Endothelial cell of umbilical vein (primary cell): ENCODE measurements around the gene SIN3B. TPM values are rescaled to one million over a fixed set of nuclear protein-coding genes. Genes with fewer than 3 reads are reported as not detected.

Experiments
- BruUV-seq: library from RNA; stranded (reverse); fragments of 400-500 nt; replicated peaks from 2 replicates; lab custom pipeline; 2021; lab: Mats Ljungman, UMichigan
- CTCF ChIA-PET: fragments of 300-600, 350-600 bp; sonication (Branson Sonifier 250); formaldehyde crosslinking; loops from one replicate; lab custom pipeline; 2021; ENCODE audit warnings: antibody characterized with exemption, inconsistent platforms; lab: Charles Lee
- POLR2A ChIA-PET: fragments of 300-600, 350-600 bp; sonication (Branson Sonifier 250); formaldehyde crosslinking; loops from one replicate; lab custom pipeline; 2021; ENCODE audit warnings: antibody characterized with exemption, inconsistent platforms; lab: Charles Lee
- DNase-seq: peaks from one replicate; pipeline ENCODE4 v3.0.0-alpha.2; 2011; ENCODE audit warnings: low read depth, low spot score
- FAIRE-seq: peaks from 2 replicates; lab custom pipeline; 2011; peaks lifted over from hg19 to GRCh38; lab: Jason Lieb, UNC
- H2AFZ ChIP-seq: 2 replicates; pipeline ENCODE4 v1.6.0; 2012; ENCODE audit warnings: low read depth, low read length, control low read depth, inconsistent platforms
- H3K27ac ChIP-seq: 2 replicates; pipeline ENCODE4 v1.5.1; 2011; ENCODE audit warnings: low read depth, mild to moderate bottlenecking, control low read depth, low read length, moderate library complexity; ENCODE audit not compliant: insufficient read depth
- H3K27me3 ChIP-seq, 2 experiments: 2 replicates each; pipeline versions ENCODE4 v1.6.0 to v1.6.1; 2011; ENCODE audit warnings: low read length in 2 of 2, mixed read lengths in 1 of 2; ENCODE audit not compliant: control insufficient read depth in 2 of 2, insufficient read depth in 2 of 2
- H3K36me3 ChIP-seq, 2 experiments: 2 replicates in 1 of 2; 3 replicates in 1 of 2; pipeline ENCODE4 v1.5.1; 2011; ENCODE audit warnings: low read length in 2 of 2, mild to moderate bottlenecking in 1 of 2, moderate library complexity in 1 of 2; ENCODE audit not compliant: control insufficient read depth in 2 of 2, insufficient read depth in 2 of 2; ENCODE audit errors: extremely low read depth in 1 of 2
- H3K4me1 ChIP-seq: 3 replicates; pipeline ENCODE4 v1.5.1; 2011; ENCODE audit warnings: mild to moderate bottlenecking, low read length; ENCODE audit not compliant: control insufficient read depth, insufficient read depth; ENCODE audit errors: extremely low read depth
- H3K4me2 ChIP-seq: 2 replicates; pipeline ENCODE4 v1.6.1; 2011; ENCODE audit warnings: low read length, control low read depth, mixed read lengths; ENCODE audit not compliant: insufficient read depth
- H3K4me3 ChIP-seq, 3 experiments: fragments of 200-600 bp in 1 of 3; sonication (generic), shearing (Covaris generic) in 1 of 3; replicated peaks in 1 of 3; 2 replicates each; pipeline ENCODE4 v1.5.1; 2011 to 2016; ENCODE audit warnings: control low read depth in 3 of 3, low read length in 3 of 3, mild to moderate bottlenecking in 2 of 3, inconsistent platforms in 1 of 3, low read depth in 1 of 3, moderate library complexity in 1 of 3; ENCODE audit not compliant: insufficient read depth in 1 of 3
- H3K79me2 ChIP-seq: 2 replicates; pipeline ENCODE4 v1.6.0; 2012; ENCODE audit warnings: low read length, inconsistent platforms; ENCODE audit not compliant: control insufficient read depth, insufficient read depth
- H3K9ac ChIP-seq: replicated peaks from 2 replicates; pipeline ENCODE3; 2011; ENCODE audit warnings: low read length, control low read depth; ENCODE audit not compliant: insufficient read depth; ENCODE audit errors: extremely low read depth
- H3K9me1 ChIP-seq: replicated peaks from 3 replicates; pipeline ENCODE4 v1.6.0; 2011; ENCODE audit warnings: mild to moderate bottlenecking, low read length; ENCODE audit not compliant: control insufficient read depth, insufficient read depth; ENCODE audit errors: extremely low read depth
- H3K9me3 ChIP-seq: replicated peaks from 2 replicates; pipeline ENCODE4 v1.5.1; 2012; ENCODE audit warnings: low read length, inconsistent platforms; ENCODE audit not compliant: control insufficient read depth, insufficient read depth
- H4K20me1 ChIP-seq: replicated peaks from 2 replicates; pipeline ENCODE3; 2011; ENCODE audit warnings: mild to moderate bottlenecking, low read length; ENCODE audit not compliant: control insufficient read depth, insufficient read depth; ENCODE audit errors: extremely low read depth
- CTCF ChIP-seq, 2 donors: IDR thresholded peaks; 1 replicate in 1 of 2; 2 replicates in 1 of 2; pipeline ENCODE4 v1.5.1; 2011; ENCODE audit warnings: low read length in 2 of 2, mild to moderate bottlenecking in 2 of 2, moderate library complexity in 2 of 2, control low read depth in 1 of 2, inconsistent platforms in 1 of 2, low read depth in 1 of 2; ENCODE audit not compliant: insufficient read depth in 1 of 2; ENCODE audit errors: extremely low read depth in 1 of 2
- EZH2 ChIP-seq: IDR thresholded peaks from 2 replicates; pipeline ENCODE4 v1.6.1; 2012; ENCODE audit warnings: borderline replicate concordance, low read depth, mild to moderate bottlenecking, moderate library complexity, low read length, inconsistent platforms; ENCODE audit not compliant: severe bottlenecking
- FOS ChIP-seq: IDR thresholded peaks from 2 replicates; pipeline ENCODE4 v1.6.1; 2011; ENCODE audit warnings: mild to moderate bottlenecking, low read length, moderate library complexity, borderline replicate concordance; ENCODE audit not compliant: insufficient read depth
- GATA2 ChIP-seq: IDR thresholded peaks from 2 replicates; pipeline ENCODE4 v1.7.0; 2011; ENCODE audit warnings: low read depth, mild to moderate bottlenecking, moderate library complexity, mixed read lengths, low read length; ENCODE audit not compliant: insufficient read length, insufficient read depth
- JUN ChIP-seq: IDR thresholded peaks from 2 replicates; pipeline ENCODE4 v1.6.1; 2011; ENCODE audit warnings: borderline replicate concordance, low read depth; ENCODE audit not compliant: insufficient read length, insufficient read depth
- MAX ChIP-seq: IDR thresholded peaks from 2 replicates; pipeline ENCODE4 v1.6.1; 2011; ENCODE audit not compliant: insufficient read depth, insufficient read length
- MYC ChIP-seq: IDR thresholded peaks from one replicate; pipeline ENCODE4 v1.6.1; 2011; ENCODE audit warnings: mild to moderate bottlenecking, low read depth, low read length
- POLR2A ChIP-seq: IDR thresholded peaks from 2 replicates; pipeline ENCODE4 v1.6.1; 2012; ENCODE audit warnings: low read depth, mild to moderate bottlenecking, control low read depth, low read length
- POLR2AphosphoS5 ChIP-seq: IDR thresholded peaks from 2 replicates; pipeline ENCODE4 v1.6.1; 2012; ENCODE audit warnings: low read depth, mild to moderate bottlenecking, control low read depth, low read length, moderate library complexity; ENCODE audit not compliant: insufficient read depth
- dilution Hi-C: fragments of 300-500 bp; cut with MboI; formaldehyde crosslinking; loops from one replicate; pipeline ENCODE4 v1.15.0; 2019; ENCODE audit warnings: low sequenced_read_pairs; ENCODE audit not compliant: extremely low pct_ligation_motif_present
- intact Hi-C: fragments of 100-400 bp; cut with micrococcal nuclease; formaldehyde crosslinking; loops from one replicate; pipeline ENCODE4 v1.10.0; 2022
- polyA plus RNA-seq, 4 experiments: library from polyadenylated mRNA; depleted of rRNA in 3 of 4; stranded (reverse) in 3 of 4; unstranded in 1 of 4; fragments of >200 nt; gene quantifications; 2 replicates each; pipeline versions ENCODE4 v1.2.1 to v1.2.3, GENCODE V29; 2011 to 2012; ENCODE audit warnings: missing spikeins in 1 of 4
- total RNA-seq: library from RNA; stranded (reverse); gene quantifications from 2 replicates; pipeline ENCODE4 v1.2.3, GENCODE V29; 2021

The SIN3B gene
- total and polyA plus RNA-seq, 2 donors (not counting 3 experiments of a cell fraction or from before 2014, with no cell fraction given), result 46.2 to 75.0 TPM

GRCh38 chr19:16891696-16892382 is 62.6 kb downstream of the SIN3B start:
- H3K9me1 ChIP-seq, result no peaks in the 10 kb centered on the region
- intact Hi-C loops, result no loop called here
- DNase-seq, result no peak
- no peak overlapping the region for H3K4me3 ChIP-seq
- H3K36me3 ChIP-seq, result no peaks in the 10 kb centered on the region
- H3K27me3 ChIP-seq, result no peaks in the 10 kb centered on the region
- no peaks in the 10 kb centered on the region for H3K79me2 ChIP-seq
- H2AFZ ChIP-seq, result no peak overlapping the region
- POLR2A ChIA-PET, result no interaction called here
- H3K9ac ChIP-seq, result no peak overlapping the region
- no peaks in the 10 kb centered on the region for H4K20me1 ChIP-seq
- no TSS peak for BruUV-seq
- dilution Hi-C loops, result no loop called here
- TF ChIP-seq POLR2A, result no peak
- TF ChIP-seq EZH2, result no peak
- TF ChIP-seq JUN, result no peak
- no peak for TF ChIP-seq POLR2AphosphoS5
- no peak for TF ChIP-seq MYC
- TF ChIP-seq GATA2, result no peak
- no peak for TF ChIP-seq CTCF (IDR thresholded peaks at IDR 0.05; ENCODE audit: extremely low read depth in 1 of 2, insufficient read depth in 1 of 2, low read depth in 1 of 2, low read length in 2 of 2)
- no peak for TF ChIP-seq FOS
- no peak for TF ChIP-seq MAX
- no peak for FAIRE-seq
- H3K4me2 ChIP-seq, result no peak overlapping the region
- CTCF ChIA-PET, result no interaction called here
- H3K27ac ChIP-seq, result no peak overlapping the region
- no peaks in the 10 kb centered on the region for H3K9me3 ChIP-seq
- H3K4me1 ChIP-seq, result peaks cover 14% of the 10 kb centered on the region
